Stimulated activated CD4-positive, alpha-beta T cell treated with anti-CD3 and anti-CD28 coated beads, TNF-alpha, amount 100 ng/mL, for 24 hours (primary cell): Measurements from ENCODE around the gene SERPINB8.
A peak's percentile ranks its signal among the peaks of the same experiment; 100 is the strongest.

Experiments used
- DNase-seq, 3 experiments: peaks; one replicate each; pipeline ENCODE4 v3.0.0-alpha.2; 2020; ENCODE audit warnings: low read depth in 3 of 3

Gene SERPINB8

DNA sequence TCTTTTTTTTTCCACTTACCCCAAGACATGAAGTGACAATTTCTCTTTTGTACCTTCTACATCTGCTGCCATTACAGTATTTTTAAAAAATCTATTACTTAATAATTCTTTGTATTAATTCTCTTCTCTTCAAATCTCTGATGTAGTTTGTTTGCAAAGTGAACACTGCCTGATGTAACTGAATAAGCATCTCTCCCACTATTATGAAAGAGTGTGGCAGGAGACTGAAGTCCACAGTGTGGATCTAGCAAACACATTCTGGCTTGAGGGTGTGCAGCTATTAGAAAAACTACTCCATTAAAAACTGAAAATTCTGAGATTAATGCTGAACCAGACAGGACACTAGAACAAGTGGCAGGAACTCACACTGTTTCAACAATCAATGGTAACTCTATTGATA lies 5.0 kb upstream of the SERPINB8 start:
- no peak for DNase-seq

DNA sequence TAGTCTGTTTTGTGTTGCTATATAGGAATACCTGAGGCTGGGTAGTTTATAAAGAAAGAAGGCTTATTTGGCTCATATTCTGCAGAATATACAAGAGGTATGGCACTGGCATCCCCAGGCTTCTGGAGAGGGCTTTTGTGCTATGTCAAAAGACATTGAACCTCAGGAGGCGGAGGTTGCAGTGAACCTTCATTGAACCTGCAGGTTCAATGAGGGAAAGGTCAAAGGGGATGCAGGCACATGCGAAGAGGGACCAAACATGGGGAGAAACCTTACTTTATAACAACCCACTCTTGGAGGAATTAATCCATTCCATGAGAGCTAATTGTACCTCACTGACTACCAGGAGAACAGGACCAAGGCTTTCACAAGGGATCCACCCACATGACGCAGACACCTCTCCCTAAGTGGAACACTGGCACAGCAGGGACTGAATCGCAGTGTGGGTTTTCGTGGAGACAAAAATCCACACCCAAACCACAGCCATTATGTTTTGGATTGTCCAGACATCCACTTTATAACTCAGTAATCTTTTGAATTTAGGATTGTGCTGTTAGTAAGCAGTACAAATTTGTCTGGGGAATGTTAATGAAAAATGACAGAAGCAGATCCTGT lies 4.1 kb upstream of the SERPINB8 start:
- no peak for DNase-seq

DNA sequence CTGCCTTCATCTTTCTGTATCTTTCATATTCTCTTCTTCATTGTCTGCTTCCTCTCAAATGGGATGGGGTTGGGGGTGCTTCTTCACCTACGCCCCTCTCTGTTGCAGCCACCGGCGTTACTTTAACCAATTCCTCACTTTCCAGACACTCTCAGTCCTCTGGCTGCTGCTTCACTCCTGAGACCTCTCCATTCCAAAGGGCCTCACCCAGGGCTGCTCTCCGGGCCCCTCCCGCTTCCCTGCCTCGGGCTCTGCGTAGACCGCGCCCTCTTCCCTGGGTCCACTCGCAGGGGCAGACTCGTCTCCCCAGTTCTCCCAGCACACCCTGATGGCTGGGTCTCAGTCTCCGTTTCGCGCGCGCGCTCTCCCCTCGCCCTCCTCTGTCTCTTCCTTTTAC lies 926 bp downstream of the SERPINB8 start:
- no peak for DNase-seq

- DNase-seq = no peak
These were observed 1.6 kb downstream of the SERPINB8 start for GRCh38 chr18:63971320-63972001.

DNA sequence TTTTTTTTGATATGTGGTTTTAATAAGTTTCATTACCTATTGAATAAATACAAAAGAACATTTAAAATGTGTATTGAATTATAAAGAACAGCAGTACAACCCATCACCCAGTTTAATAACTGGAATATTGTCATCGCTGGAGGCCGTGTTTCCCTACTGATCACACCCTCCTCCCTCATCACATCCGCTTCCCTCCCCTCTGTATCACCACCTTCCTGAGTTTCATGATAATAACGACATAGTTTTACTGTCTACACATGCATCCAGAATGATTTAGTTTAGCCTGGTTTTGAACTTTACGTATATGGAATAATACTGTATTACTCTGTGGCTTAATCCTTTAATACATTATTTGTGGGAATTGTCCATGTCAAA lies 2.1 kb downstream of the SERPINB8 start:
- no peak for DNase-seq

DNA sequence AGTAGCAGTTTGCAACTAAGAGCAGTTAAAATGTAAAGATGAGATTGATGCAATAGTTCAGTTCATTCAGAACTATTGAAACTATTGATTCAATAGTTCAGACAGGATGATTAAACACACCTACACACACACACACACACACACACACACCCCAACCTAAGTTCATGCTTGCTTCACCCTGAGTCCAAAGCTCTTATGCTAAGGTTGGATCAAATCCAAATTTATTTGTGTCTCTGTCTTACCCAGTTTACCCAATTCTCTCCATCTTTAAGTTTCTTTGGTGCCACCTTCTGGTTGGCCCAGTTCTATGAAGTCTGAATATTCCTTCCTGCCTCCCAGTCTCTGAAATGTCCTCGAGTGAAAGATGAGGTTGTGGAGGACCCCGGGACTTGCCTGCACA lies 5.1 kb downstream of the SERPINB8 start:
- no peak for DNase-seq

- DNase-seq = no peak
These were observed 5.7 kb downstream of the SERPINB8 start for GRCh38 chr18:63975628-63976027.

DNA sequence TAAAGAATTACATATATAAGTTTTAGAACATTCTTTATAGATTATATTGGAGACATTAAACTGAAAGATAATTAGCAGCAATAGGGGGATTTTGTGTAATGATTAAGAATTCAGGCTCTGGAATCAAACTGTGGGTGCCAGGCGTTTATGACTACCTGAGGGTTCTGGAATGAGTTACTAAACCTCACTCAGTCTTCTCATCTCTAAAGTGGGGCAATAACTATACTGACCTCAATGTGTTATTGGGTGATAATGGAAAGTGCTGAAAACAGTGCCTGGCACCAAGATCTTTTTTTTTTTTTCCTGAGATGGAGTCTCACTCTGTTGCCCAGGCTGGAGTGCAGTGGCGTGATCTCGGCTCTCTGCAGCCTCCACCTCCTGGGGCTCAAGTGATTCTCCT lies 7.2 kb downstream of the SERPINB8 start:
- no peak for DNase-seq

- DNase-seq = no peak
These were observed 9.6 kb downstream of the SERPINB8 start for GRCh38 chr18:63979409-63979920.

GRCh38 chr18:63980027-63980426 lies 10.1 kb downstream of the SERPINB8 start:
- no peak for DNase-seq

DNA sequence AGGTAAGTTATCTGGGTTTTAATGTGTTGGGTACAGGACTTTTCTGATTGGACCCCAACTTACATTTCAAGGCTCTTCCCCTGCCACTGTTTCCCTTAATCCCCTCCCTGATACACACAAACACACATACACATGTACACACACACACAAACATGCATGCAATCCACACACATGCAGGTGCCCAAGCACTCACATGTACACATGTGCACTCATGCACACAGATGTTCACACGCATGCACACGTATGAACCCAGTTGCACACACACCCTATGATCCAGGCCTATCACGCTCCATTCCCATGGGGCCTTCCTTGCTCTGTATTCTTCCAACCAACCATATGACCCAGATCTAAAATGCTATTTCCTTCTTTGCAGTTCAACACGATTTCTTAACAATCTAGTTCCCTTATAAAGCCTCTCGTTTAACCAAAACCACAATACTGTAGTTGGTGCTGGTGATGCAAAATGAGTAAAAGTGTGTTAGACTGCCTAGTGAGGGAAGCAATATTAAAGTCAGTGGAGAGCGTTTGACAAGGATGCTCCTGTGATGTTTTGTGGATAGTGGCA lies 11.1 kb downstream of the SERPINB8 start:
- no peak for DNase-seq

DNA sequence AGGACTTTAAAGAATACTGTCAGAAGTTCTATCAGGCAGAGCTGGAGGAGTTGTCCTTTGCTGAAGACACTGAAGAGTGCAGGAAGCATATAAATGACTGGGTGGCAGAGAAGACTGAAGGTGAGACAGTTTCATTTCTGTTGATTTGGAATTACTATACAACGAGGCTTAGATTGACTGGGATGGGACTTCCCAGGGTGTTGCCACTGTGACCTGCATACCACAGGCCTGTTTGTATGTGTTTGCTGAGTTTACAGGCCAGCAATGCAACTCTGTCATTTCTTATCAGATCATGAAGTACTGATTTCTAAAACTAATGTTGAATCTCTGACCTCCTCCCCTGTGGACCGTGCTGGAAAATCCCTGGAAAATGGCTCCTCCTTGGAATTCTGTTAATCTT lies 11.8 kb downstream of the SERPINB8 start:
- DNase-seq = no peak

- DNase-seq = no peak
These were observed 12.5 kb downstream of the SERPINB8 start for GRCh38 chr18:63982361-63982760.

DNA sequence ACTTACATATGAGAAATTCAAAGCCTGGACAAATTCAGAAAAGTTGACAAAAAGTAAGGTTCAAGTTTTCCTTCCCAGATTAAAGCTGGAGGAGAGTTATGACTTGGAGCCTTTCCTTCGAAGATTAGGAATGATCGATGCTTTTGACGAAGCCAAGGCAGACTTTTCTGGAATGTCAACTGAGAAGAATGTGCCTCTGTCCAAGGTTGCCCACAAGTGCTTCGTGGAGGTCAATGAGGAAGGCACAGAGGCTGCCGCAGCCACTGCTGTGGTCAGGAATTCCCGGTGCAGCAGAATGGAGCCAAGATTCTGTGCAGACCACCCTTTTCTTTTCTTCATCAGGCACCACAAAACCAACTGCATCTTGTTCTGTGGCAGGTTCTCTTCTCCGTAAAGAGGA lies 17.0 kb downstream of the SERPINB8 start:
- no peak for DNase-seq

DNA sequence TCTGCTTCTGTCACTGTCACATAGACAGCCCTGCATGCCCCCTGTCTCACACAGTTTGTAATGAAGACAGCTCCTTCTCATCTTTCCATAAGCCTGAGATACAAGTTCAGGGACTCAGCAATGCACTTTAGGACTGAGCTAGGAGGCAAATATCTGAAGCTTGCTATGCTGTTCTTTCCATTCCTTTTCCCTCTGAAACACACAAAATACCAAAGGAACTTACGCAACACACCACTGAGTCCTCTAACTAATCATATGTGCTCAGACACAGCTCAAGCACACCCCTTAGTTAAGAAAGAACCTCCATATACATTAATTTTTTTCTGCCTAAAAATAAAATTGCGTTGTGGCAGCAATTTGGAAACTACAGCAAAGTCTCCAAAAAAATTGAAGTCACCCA lies 17.9 kb downstream of the SERPINB8 start:
- DNase-seq = no peak

DNA sequence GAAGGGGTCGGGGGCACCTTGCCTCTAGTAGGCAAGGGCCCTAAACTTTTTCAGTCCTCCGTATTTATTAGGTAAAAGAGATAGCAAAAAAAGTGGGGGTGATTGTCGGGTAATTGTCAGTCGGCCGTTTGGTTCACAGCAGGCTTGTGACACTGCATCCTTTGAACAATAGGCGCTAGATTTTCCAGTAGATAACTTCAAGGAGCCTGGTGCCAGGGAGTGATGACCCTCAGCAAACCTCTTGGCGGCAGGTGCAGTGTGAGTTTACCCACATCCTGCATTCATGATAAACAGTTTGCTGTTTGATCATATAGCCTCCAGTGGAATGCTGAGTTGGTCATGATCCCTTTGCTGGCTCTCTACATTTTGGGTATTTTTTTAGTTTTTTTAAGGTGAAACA lies 22.9 kb downstream of the SERPINB8 start:
- no peak for DNase-seq

DNA sequence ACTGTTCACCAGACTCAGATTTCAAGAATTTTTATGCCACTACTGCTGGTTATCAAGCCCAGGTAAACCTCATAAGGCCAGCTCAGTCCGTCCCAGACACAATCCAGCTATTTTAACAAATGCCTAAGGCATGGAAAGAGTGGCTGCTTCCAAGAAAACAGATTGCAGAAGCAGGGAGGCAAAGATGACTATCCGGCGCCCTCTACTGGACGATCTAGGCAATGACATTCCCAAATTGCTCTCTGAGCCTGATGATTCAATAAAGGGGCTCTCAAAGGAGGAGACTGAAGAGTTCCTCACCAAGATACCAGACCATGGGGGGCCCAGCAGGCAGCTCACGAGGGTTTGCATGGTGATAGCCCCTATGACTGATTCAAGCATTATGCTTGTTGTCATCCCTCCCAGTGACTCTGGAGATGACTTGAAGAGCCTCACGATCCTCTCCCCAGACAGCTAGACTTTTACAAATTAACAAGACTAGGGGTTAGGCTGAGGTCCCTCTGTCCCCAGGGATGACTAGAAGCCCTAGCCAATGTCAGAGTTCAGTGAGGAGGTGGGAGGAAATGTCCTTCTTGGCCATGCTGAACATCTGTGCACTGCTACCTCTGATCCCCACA lies 25.0 kb downstream of the SERPINB8 start:
- peak in 2 of 3 experiments; percentile 11 to 26 for DNase-seq

DNA sequence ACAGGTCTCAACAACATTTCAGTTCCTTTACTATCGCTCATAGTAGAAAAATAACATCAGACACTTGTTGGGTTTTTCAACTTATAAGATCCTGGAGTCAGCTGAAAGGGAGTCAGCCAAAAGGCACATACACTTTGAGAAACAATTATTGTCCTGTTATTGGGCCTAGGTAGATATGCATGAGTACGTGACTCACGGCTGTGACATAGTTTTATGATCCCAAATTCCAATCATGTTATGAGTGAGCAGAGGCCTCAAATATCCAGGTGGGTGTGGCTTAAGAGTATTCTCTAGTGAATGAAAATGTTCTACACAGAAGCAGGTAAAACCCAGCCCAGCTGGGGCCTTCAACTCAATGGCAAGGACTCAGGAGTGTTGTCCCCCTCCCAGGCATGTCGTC lies 27.2 kb downstream of the SERPINB8 start:
- DNase-seq = no peak

DNA sequence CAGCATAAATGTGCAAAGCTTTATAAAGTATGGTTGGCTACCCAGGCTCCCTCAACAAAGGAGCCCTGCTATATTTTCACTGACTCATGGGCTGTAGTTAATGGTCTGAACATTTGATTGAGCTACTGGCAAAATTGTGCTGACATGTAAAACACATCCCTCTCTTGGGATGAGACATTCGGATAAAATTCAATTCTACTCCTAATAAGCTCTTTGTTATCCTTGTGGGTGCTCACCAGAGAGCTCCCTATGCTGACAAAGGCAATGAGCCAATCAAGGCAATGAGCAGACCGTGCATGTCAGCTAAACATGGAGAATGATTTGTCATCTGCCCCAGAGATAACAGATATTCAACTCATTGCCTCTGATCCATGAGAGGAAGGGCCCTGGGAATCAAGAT lies 27.7 kb downstream of the SERPINB8 start:
- no peak for DNase-seq

DNA sequence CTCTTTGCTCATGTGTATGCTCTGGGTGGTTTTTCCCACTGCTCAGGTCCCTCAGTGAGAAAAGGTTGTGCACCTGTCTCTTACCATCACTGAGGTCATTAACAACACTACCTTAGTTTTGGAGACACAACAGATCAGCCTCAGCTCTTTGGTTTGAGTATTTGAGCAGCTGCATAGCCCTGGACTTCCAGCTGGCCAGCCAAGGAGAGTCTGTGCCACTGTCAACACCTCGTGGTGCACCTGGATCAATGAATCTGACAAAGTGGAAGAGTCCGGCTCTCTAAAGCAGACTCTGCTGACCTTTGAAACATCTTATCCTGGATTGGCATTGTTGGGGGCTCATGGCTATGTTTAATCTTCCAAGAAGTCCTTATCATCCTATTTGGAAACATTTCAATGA lies 30.0 kb downstream of the SERPINB8 start:
- DNase-seq = no peak

DNA sequence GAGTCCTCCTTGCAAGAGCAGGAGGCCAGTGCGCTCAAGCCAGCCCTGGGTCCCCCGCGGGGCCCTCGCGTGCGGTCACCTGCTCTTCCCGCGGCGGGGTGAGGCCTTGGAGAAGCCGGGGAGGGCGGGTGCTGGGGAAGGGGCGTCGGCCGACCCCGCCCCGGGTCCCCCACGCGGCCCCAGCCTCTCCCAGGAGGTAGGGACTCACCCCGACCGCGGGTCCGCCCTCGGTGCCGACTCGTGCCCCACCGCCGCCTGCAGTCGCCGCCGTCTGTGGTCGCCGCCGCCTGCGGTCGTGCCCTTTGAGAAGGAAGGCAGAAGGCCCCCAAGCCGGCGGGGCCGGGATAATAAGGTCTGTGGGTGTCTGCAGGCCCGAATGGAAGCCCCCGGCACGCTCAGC lies 32.7 kb downstream of the SERPINB8 start:
- no peak for DNase-seq

GRCh38 chr18:64009305-64009704 lies 39.4 kb downstream of the SERPINB8 start:
- DNase-seq = no peak

GRCh38 chr18:64011513-64011912 lies 41.6 kb downstream of the SERPINB8 start:
- DNase-seq = no peak
